ENCODE measurements around the gene GALNT9. TPM values are rescaled to one million over a fixed set of nuclear protein-coding genes. Genes with fewer than 3 reads are reported as not detected.
"Not testable (repeated sequence)": the region's sequence is repeated elsewhere in the genome, so short reads cannot be mapped to it uniquely, and the experiment has no call there.

Gene GALNT9
- total RNA-seq, 6 experiments from 2014 or later = not detected

DNA sequence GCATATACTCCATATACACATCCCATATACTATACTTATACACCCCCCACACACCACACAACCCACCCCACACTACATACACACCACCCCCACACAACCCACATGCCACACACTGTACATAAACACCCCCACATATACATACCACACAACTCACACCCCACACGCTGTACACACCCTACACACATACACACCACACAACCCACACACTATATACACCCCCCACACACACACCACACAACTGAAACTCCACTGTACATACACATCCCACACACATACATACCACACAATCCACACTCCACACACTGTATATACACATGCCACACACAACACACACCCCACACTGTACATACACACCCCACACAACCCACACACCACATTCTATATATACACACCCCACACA lies 104.2 kb downstream of the GALNT9 start:
- H3K4me3 Mint-ChIP-seq = no peak overlapping the region
- peaks cover 17% of the 10 kb centered on the region for H3K9me3 Mint-ChIP-seq
- H3K27ac Mint-ChIP-seq = no peak overlapping the region
- peaks cover 12% of the 10 kb centered on the region for H3K4me1 Mint-ChIP-seq (ENCODE audit: low read depth)
- H3K36me3 Mint-ChIP-seq (ENCODE audit: low read depth) = no peaks in the 10 kb centered on the region; the same call in 1 of the 2 replicates
- no peak for DNase-seq
- TF ChIP-seq, protein P1, sequence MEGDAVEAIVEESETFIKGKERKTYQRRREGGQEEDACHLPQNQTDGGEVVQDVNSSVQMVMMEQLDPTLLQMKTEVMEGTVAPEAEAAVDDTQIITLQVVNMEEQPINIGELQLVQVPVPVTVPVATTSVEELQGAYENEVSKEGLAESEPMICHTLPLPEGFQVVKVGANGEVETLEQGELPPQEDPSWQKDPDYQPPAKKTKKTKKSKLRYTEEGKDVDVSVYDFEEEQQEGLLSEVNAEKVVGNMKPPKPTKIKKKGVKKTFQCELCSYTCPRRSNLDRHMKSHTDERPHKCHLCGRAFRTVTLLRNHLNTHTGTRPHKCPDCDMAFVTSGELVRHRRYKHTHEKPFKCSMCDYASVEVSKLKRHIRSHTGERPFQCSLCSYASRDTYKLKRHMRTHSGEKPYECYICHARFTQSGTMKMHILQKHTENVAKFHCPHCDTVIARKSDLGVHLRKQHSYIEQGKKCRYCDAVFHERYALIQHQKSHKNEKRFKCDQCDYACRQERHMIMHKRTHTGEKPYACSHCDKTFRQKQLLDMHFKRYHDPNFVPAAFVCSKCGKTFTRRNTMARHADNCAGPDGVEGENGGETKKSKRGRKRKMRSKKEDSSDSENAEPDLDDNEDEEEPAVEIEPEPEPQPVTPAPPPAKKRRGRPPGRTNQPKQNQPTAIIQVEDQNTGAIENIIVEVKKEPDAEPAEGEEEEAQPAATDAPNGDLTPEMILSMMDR (IDR thresholded peaks at IDR 0.05) = no peak
- H3K27me3 Mint-ChIP-seq (ENCODE audit: insufficient read depth) = peaks cover 15% of the 10 kb centered on the region

- peaks cover 19% of the 10 kb centered on the region for H3K27me3 Mint-ChIP-seq (ENCODE audit: insufficient read depth)
- H3K4me1 Mint-ChIP-seq (ENCODE audit: low read depth) = peaks cover 12% of the 10 kb centered on the region
- peaks cover 17% of the 10 kb centered on the region for H3K9me3 Mint-ChIP-seq
- H3K36me3 Mint-ChIP-seq (ENCODE audit: low read depth) = no peaks in the 10 kb centered on the region; the same call in 1 of the 2 replicates
- no peak overlapping the region for H3K4me3 Mint-ChIP-seq
- no peak for DNase-seq
- H3K27ac Mint-ChIP-seq = no peak overlapping the region
- TF ChIP-seq, protein P1 (IDR thresholded peaks at IDR 0.05) = no peak
Observed at GRCh38 chr12:132224484-132224883, 104.9 kb downstream of the GALNT9 start.

DNA sequence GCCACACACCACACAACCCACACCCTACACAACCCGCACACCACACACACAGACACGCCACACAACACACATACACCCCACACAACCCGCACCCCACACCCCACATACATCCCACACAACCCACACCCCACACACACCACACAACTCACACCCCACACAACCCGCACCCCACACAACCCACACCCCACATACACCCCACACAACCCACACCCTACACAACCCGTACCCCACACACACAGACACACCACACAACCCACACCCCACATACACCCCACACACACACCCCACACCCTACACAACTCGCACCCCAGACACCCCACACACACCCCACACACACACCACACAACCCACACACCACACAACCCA lies 106.6 kb downstream of the GALNT9 start:
- no peak for DNase-seq
- H3K27ac Mint-ChIP-seq = no peak overlapping the region
- TF ChIP-seq, protein P1 (IDR thresholded peaks at IDR 0.05) = no peak
- H3K9me3 Mint-ChIP-seq = peaks cover 8% of the 10 kb centered on the region; the same call in 1 of the 2 replicates
- no peaks in the 10 kb centered on the region; the same call in 1 of the 2 replicates for H3K36me3 Mint-ChIP-seq (ENCODE audit: low read depth)
- peaks cover 17% of the 10 kb centered on the region for H3K27me3 Mint-ChIP-seq (ENCODE audit: insufficient read depth)
- H3K4me1 Mint-ChIP-seq (ENCODE audit: low read depth) = peaks cover 12% of the 10 kb centered on the region
- H3K4me3 Mint-ChIP-seq = no peak overlapping the region

GRCh38 chr12:132222096-132222807 lies 107.1 kb downstream of the GALNT9 start:
- H3K27me3 Mint-ChIP-seq (ENCODE audit: insufficient read depth) = peaks cover 17% of the 10 kb centered on the region
- TF ChIP-seq, protein P1 (IDR thresholded peaks at IDR 0.05) = no peak
- no peak overlapping the region; the same call in 1 of the 2 replicates for H3K27ac Mint-ChIP-seq

DNA sequence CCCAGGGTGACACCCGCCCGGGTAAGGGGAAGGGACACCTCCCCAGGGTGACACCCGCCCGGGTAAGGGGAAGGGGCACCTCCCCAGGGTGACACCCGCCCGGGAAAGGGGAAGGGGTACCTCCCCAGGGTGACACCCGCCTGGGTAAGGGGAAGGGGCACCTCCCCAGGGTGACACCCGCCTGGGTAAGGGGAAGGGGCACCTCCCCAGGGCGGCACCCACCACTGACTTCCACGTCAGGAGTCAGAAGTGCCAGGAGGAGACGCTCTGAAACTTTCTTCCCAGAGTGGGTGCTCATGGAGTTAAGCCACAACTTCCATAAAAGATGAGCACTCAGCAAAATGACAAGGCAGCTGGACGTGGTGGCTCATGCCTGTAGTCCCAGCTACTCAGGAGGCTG lies 109.6 kb downstream of the GALNT9 start:
- not testable (repeated sequence) for H3K9me3 Mint-ChIP-seq; H3K4me3 Mint-ChIP-seq; DNase-seq; H3K36me3 Mint-ChIP-seq (ENCODE audit: low read depth); H3K27ac Mint-ChIP-seq
- Mint-ChIP-seq H3K27me3 (ENCODE audit: insufficient read depth) (peaks cover 22% of the 10 kb centered on the region), H3K4me1 (ENCODE audit: low read depth) (peaks cover 12% of the 10 kb centered on the region)

More at GRCh38 chr12:132222096-132222807, 107.1 kb downstream of the GALNT9 start:
- Mint-ChIP-seq H3K4me1 (ENCODE audit: low read depth) (peaks cover 12% of the 10 kb centered on the region), H3K36me3 (ENCODE audit: low read depth) (no peaks in the 10 kb centered on the region; the same call in 1 of the 2 replicates), H3K4me3 (no peak overlapping the region), H3K9me3 (peaks cover 8% of the 10 kb centered on the region; the same call in 1 of the 2 replicates)
- DNase-seq = peak; percentile 60

GRCh38 chr12:132219323-132219722 lies 110.1 kb downstream of the GALNT9 start:
- H3K36me3 Mint-ChIP-seq (ENCODE audit: low read depth) = no peaks in the 10 kb centered on the region; the same call in 1 of the 2 replicates
- no peak overlapping the region for H3K4me3 Mint-ChIP-seq
- peaks cover 25% of the 10 kb centered on the region for H3K27me3 Mint-ChIP-seq (ENCODE audit: insufficient read depth)
- no peak overlapping the region for H3K27ac Mint-ChIP-seq
- TF ChIP-seq, protein P1 (IDR thresholded peaks at IDR 0.05) = no peak
- H3K9me3 Mint-ChIP-seq = peaks cover 13% of the 10 kb centered on the region
- DNase-seq = no peak
- H3K4me1 Mint-ChIP-seq (ENCODE audit: low read depth) = peaks cover 12% of the 10 kb centered on the region
